ENCODE measurements around the gene SQOR. TPM values are rescaled to one million over a fixed set of nuclear protein-coding genes. Genes with fewer than 3 reads are reported as not detected.

Gene SQOR
- total RNA-seq, 1 experiment from 2014 or later, result 7.5 TPM

- DNase-seq (ENCODE audit: low spot score), result no peak
Observed at GRCh38 chr15:45660231-45660979, 25.6 kb downstream of the SQOR start.

- DNase-seq (ENCODE audit: low spot score), result no peak
Observed at GRCh38 chr15:45662375-45662774, 27.5 kb downstream of the SQOR start.

- no peak for DNase-seq (ENCODE audit: low spot score)
Observed at GRCh38 chr15:45664451-45664850, 29.6 kb downstream of the SQOR start.

- no peak for DNase-seq (ENCODE audit: low spot score)
Observed at GRCh38 chr15:45665261-45665660, 30.4 kb downstream of the SQOR start.

- no peak for DNase-seq (ENCODE audit: low spot score)
Observed at GRCh38 chr15:45666119-45666875, 31.5 kb downstream of the SQOR start.

GRCh38 chr15:45667002-45667401 is 32.2 kb downstream of the SQOR start:
- DNase-seq (ENCODE audit: low spot score), result no peak

- DNase-seq (ENCODE audit: low spot score), result no peak
Observed at GRCh38 chr15:45668386-45668785, 33.6 kb downstream of the SQOR start.

GRCh38 chr15:45669422-45669821 is 34.6 kb downstream of the SQOR start:
- no peak for DNase-seq (ENCODE audit: low spot score)

- no peak for DNase-seq (ENCODE audit: low spot score)
Observed at GRCh38 chr15:45670091-45670490, 35.3 kb downstream of the SQOR start.

DNA sequence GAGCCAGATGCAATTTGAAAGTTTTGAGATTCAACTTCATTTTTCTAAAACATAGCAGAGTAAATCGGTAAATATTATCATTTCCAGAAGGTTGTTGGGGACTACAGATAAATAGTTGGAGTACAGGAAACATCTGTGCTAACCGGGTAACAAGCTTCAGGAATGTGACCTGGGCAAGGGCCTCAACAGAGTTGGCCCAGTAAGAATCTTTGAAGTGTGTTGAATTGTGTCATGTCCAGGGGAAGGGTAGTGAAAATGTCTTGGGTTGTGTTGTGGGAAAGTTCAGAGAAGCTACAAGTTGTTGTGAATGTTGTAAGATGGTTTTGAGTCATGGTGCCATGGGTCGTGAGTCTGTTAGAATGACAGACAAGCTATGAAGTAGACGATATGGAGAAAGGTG is 35.7 kb downstream of the SQOR start:
- no peak for DNase-seq (ENCODE audit: low spot score)

DNA sequence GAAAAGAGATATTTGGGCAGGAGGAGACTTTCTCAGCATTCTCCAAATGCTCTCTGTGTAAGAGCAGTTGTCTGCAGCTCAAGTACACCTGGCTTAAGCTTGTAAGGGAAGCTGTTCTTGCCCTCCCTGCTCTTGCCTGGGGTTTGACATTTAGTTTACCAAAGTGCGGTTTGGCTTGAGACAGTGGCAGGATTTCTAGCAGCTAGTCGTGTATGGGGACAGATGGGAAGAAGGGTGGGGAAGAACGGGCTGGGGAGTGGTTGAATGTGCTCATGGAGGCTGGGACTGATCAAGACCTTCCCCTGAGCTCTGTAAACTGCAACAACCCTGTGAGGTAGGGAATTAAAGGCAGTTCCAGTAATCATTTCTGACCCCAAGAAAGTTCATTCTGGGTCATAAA is 39.8 kb downstream of the SQOR start:
- DNase-seq (ENCODE audit: low spot score), result peak; percentile 11

DNA sequence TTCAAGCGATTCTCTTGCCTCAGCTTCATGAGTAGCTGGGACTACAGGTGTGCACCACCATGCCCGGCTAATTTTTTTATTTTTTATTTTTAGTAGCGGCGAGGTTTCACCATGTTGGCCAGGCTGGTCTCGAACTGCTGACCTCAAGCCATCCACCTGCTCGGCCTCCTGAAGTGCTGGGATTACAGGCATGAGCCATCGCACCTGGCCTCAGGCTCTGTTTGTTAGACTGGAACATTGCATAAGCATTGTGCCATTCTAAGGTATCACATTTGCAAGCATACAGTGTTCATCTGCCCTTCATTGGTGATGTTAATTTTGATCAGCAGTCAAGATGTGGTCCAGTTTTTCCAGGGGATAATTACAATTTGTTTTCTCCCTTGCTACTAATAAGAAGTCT is 43.0 kb downstream of the SQOR start:
- no peak for DNase-seq (ENCODE audit: low spot score)

GRCh38 chr15:45678459-45679178 is 43.8 kb downstream of the SQOR start:
- no peak for DNase-seq (ENCODE audit: low spot score)

GRCh38 chr15:45684533-45684932 is 49.7 kb downstream of the SQOR start:
- DNase-seq (ENCODE audit: low spot score), result no peak

GRCh38 chr15:45689616-45690015 is 54.8 kb downstream of the SQOR start:
- no peak for DNase-seq (ENCODE audit: low spot score)

DNA sequence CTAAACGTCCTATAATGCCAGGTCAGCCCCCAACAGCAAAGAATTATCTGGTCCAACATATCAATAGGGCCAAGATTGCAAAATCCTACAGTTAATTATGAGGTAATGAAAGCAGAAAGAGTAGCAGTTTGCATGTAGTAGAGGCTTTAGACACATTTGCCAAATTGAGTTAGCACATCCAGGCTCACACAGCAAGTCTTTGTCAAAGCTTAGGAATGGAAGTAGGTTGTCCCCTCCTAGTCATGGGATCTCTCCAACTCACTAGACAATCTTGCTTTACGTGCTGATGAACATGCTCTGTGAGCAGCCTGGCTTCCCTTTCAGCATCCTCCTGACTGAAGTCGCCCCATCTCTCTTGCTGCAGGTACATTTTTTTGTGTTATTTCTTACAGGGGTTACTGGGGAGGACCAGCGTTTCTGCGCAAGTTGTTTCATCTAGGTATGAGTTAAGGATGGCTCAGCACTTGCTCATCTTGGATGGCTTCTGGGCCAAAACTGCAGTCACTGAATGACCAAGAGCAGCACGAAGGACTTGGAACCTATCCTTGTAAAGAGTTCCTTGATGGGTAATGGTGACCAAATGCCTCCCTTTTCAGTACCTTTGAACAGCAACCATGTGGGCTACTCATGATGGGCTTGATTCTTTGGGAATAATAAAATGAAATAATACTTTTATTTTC is 55.9 kb downstream of the SQOR start:
- DNase-seq (ENCODE audit: low spot score), result no peak

- DNase-seq (ENCODE audit: low spot score), result no peak
Observed at GRCh38 chr15:45701108-45701507, 66.3 kb downstream of the SQOR start.

- DNase-seq (ENCODE audit: low spot score), result no peak
Observed at GRCh38 chr15:45702041-45702440, 67.2 kb downstream of the SQOR start.

- DNase-seq (ENCODE audit: low spot score), result no peak
Observed at GRCh38 chr15:45703670-45704328, 69.0 kb downstream of the SQOR start.

DNA sequence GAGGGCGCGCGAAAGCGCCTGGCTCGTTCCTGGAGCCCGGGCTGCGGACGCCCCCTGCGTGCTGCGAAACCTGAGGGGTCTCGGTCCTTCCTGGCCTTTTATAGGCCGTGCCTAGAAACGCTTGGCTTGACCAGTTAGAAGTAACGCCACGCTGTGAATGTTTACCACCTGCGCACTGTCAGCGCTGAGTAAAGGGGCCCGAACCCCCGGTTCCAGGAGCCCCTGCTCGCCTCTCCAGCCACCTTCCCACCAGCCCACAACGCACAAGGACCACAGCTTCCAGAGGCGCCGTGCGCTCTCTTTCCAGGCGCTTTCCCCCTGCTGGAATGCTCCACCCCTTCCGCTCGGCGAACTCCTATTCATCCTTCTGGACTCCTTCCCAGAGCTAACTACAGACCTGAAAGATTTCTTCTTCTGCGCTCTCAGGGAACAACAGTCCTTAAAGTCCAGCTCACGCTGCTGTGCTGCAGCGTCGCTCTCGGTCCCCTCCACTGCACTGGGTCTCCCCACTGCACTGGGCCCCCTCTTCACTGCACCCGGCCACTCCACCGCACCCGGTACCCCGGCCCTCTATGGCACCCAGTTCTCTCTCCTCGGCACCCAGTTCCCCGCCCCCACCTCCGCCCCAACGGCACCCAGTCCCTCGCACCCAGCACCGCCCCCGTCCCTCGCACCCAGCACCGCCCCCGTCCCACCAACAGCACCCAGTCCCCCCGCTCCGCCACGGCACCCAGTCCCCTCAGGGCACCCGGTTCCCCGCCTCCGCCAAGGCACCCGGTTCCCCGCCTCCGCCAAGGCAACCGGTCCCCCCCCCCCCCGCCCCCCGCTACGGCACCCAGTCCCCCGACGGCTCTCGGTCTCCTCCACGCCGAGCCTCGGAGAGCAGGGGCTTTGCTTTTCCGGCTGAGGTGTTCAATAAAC is 69.8 kb downstream of the SQOR start:
- DNase-seq (ENCODE audit: low spot score), result no peak

All from H4 (cell line).